GM23338 (cell line): ENCODE data around the gene SEC23IP. TPM values are rescaled to one million over a fixed set of nuclear protein-coding genes. Genes with fewer than 3 reads are reported as not detected.

Experiments
- ATAC-seq: fragments of 200-7000 bp; cut with Tn5 transposase; 3 replicates; pipeline ENCODE4 v1.9.1; 2020
- DNase-seq: peaks from one replicate; pipeline ENCODE4 v3.0.0-alpha.2; 2015; ENCODE audit warnings: low spot score
- H2AFZ ChIP-seq: fragments of 200-600 bp; sonication (generic); 2 replicates; pipeline ENCODE4 v1.8.0; 2016; ENCODE audit warnings: antibody characterized with exemption, mild to moderate bottlenecking, moderate library complexity
- H3F3A ChIP-seq: fragments of 200-600 bp; sonication (generic); replicated peaks from 2 replicates; pipeline ENCODE4 v1.8.0; 2017; ENCODE audit warnings: antibody characterized with exemption, mixed run types, low read depth
- H3K27ac ChIP-seq: fragments of 200-600 bp; sonication (generic); 2 replicates; pipeline ENCODE4 v1.6.1; 2016; ENCODE audit warnings: low read depth
- H3K27me3 ChIP-seq: fragments of 200-600 bp; sonication (generic); 2 replicates; pipeline ENCODE4 v1.8.0; 2016; ENCODE audit warnings: mild to moderate bottlenecking, mixed run types, moderate library complexity; ENCODE audit not compliant: insufficient read depth
- H3K36me3 ChIP-seq: fragments of 200-600 bp; sonication (generic); 2 replicates; pipeline ENCODE4 v1.8.0; 2016; ENCODE audit warnings: mild to moderate bottlenecking; ENCODE audit not compliant: insufficient read depth
- H3K4me1 ChIP-seq: fragments of 200-600 bp; sonication (generic); 2 replicates; pipeline ENCODE4 v1.8.0; 2016; ENCODE audit warnings: mild to moderate bottlenecking, moderate library complexity; ENCODE audit not compliant: insufficient read depth
- H3K4me2 ChIP-seq: fragments of 200-600 bp; sonication (generic); 2 replicates; pipeline ENCODE4 v1.7.1; 2017; ENCODE audit warnings: mixed run types
- H3K4me3 ChIP-seq: fragments of 200-600 bp; sonication (generic); 2 replicates; pipeline ENCODE4 v1.6.1; 2016; ENCODE audit warnings: mixed run types
- H3K79me2 ChIP-seq: fragments of 200-600 bp; sonication (generic); replicated peaks from 2 replicates; pipeline ENCODE4 v1.8.0; 2017; ENCODE audit warnings: mild to moderate bottlenecking; ENCODE audit not compliant: insufficient read depth
- H3K9me2 ChIP-seq: fragments of 200-600 bp; sonication (generic); 2 replicates; pipeline ENCODE4 v1.8.0; 2017; ENCODE audit not compliant: insufficient read depth
- H4K20me1 ChIP-seq: fragments of 200-600 bp; sonication (generic); replicated peaks from 2 replicates; pipeline ENCODE4 v1.8.0; 2017; ENCODE audit warnings: mild to moderate bottlenecking; ENCODE audit not compliant: insufficient read depth
- H3K27ac Mint-ChIP-seq: 2 replicates; pipeline ENCODE4 v1.8.0; 2020; ENCODE audit warnings: inconsistent platforms, mild to moderate bottlenecking, moderate library complexity, mixed read lengths
- H3K27me3 Mint-ChIP-seq: 3 replicates; pipeline ENCODE4 v1.8.0; 2022; ENCODE audit warnings: low read depth, mild to moderate bottlenecking, moderate library complexity, mixed read lengths, inconsistent platforms; ENCODE audit not compliant: insufficient read depth, poor library complexity
- H3K36me3 Mint-ChIP-seq: 3 replicates; pipeline ENCODE4 v1.8.0; 2021; ENCODE audit warnings: low read depth, mild to moderate bottlenecking, inconsistent platforms, moderate library complexity, mixed read lengths
- H3K4me1 Mint-ChIP-seq: 3 replicates; pipeline ENCODE4 v1.8.0; 2020; ENCODE audit warnings: mild to moderate bottlenecking, inconsistent platforms, mixed read lengths
- H3K4me3 Mint-ChIP-seq: 3 replicates; pipeline ENCODE4 v1.8.0; 2021; ENCODE audit warnings: moderate library complexity, mild to moderate bottlenecking, inconsistent platforms, mixed read lengths
- H3K9me3 Mint-ChIP-seq: 3 replicates; pipeline ENCODE4 v1.8.0; 2020; ENCODE audit warnings: moderate library complexity, mild to moderate bottlenecking, inconsistent platforms, mixed read lengths
- CREB1 ChIP-seq: fragments of 250-450 bp; sonication (Bioruptor Pico); IDR thresholded peaks from 2 replicates; pipeline ENCODE4 v1.5.0; 2020; ENCODE audit warnings: low read depth, mild to moderate bottlenecking, moderate library complexity
- ETS1 ChIP-seq: IDR thresholded peaks from 2 replicates; pipeline ENCODE4 v1.6.1; 2016; ENCODE audit warnings: antibody characterized with exemption
- EZH2 ChIP-seq: fragments of 200-600 bp; sonication (generic); IDR thresholded peaks from one replicate; pipeline ENCODE4 v1.8.0; 2017; ENCODE audit warnings: antibody characterized with exemption, mild to moderate bottlenecking, low read depth; ENCODE audit not compliant: unreplicated experiment
- JUNB ChIP-seq: IDR thresholded peaks from one replicate; pipeline ENCODE4 v1.6.1; 2016; ENCODE audit warnings: antibody characterized with exemption; ENCODE audit not compliant: unreplicated experiment
- NANOG ChIP-seq: IDR thresholded peaks from 2 replicates; pipeline ENCODE4 v1.6.1; 2016; ENCODE audit warnings: antibody characterized with exemption, borderline replicate concordance
- POLR2AphosphoS5 ChIP-seq: IDR thresholded peaks from 2 replicates; pipeline ENCODE4 v1.6.1; 2016; ENCODE audit warnings: antibody characterized with exemption, low read depth
- REST ChIP-seq: IDR thresholded peaks from one replicate; pipeline ENCODE4 v1.6.1; 2018; ENCODE audit warnings: antibody characterized with exemption; ENCODE audit not compliant: unreplicated experiment
- ZNF114 ChIP-seq: fragments of 250-450 bp; sonication (Bioruptor Pico); IDR thresholded peaks from 2 replicates; pipeline ENCODE4 v1.5.0; 2020; ENCODE audit warnings: mild to moderate bottlenecking, moderate library complexity
- ZNF462 ChIP-seq: fragments of 250-450 bp; sonication (Bioruptor Pico); IDR thresholded peaks from 2 replicates; pipeline ENCODE4 v1.5.0; 2020; ENCODE audit warnings: mild to moderate bottlenecking, moderate library complexity
- polyA plus RNA-seq: library from polyadenylated mRNA; unstranded; fragments of >200 nt; fragmentation: Nextera tagmentation; extraction: Ambion mirVana; gene quantifications from 2 replicates; pipeline ENCODE4 v1.2.1, GENCODE V29; 2016
- total RNA-seq: library from RNA; depleted of rRNA; stranded (reverse); fragments of >200 nt; shearing (Covaris generic); gene quantifications from 2 replicates; pipeline ENCODE4 v1.2.3, GENCODE V29; 2014
- TF ChIP-seq, protein P1 (sequence below), 2 experiments: fragments of 200-600 bp in 1 of 2; sonication (generic) in 1 of 2; conservative IDR thresholded peaks; 2 replicates each; pipeline versions ENCODE4 v1.5.1 to v1.6.1; 2016 to 2017; ENCODE audit warnings: antibody characterized with exemption in 2 of 2, low read depth in 2 of 2, mild to moderate bottlenecking in 2 of 2, moderate library complexity in 1 of 2

SEC23IP gene
- total and polyA plus RNA-seq, 2 experiments from 2014 or later, result 35.2 to 35.6 TPM

DNA sequence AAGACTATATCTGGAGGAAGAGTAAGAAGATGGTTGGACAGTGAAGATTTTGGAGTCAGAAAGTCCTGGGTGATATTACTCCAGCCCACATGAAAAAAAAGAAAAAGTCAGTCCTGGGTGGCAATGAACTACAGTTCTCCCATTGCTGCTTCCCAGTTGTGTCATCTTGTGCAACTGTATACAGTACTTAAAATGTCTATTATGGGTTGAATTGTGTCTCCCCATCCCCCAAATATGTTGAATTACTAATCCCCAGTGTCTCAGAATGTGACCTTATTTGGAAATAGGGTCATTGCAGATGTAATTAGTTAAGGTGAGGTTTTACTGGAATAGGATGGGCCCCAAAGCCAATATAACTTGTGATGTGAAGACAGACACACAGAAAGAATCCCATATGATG, 15.6 kb downstream of the SEC23IP start:
- Histone ChIP-seq H3K4me1 (no peaks in the 10 kb centered on the region), H3K79me2 (0 out of 2 replicates have a peak, but pooled peaks cover 3% of the 10 kb centered on the region), H3K4me3 (no peak overlapping the region), H3F3A (no peaks in the 10 kb centered on the region), H3K27me3 (no peaks in the 10 kb centered on the region), H3K9me2 (no peaks in the 10 kb centered on the region), H2AFZ (no peak overlapping the region), H3K27ac (no peak overlapping the region), H3K4me2 (no peak overlapping the region), H3K36me3 (peaks cover 51% of the 10 kb centered on the region), H4K20me1 (peaks cover 4% of the 10 kb centered on the region; the same call in 1 of the 2 replicates)
- H3K27me3 Mint-ChIP-seq, result no peaks in the 10 kb centered on the region
- TF ChIP-seq ZNF114 (CRISPR knock-in tag), result no peak
- TF ChIP-seq CREB1 (CRISPR knock-in tag), result no peak
- TF ChIP-seq, protein P1, sequence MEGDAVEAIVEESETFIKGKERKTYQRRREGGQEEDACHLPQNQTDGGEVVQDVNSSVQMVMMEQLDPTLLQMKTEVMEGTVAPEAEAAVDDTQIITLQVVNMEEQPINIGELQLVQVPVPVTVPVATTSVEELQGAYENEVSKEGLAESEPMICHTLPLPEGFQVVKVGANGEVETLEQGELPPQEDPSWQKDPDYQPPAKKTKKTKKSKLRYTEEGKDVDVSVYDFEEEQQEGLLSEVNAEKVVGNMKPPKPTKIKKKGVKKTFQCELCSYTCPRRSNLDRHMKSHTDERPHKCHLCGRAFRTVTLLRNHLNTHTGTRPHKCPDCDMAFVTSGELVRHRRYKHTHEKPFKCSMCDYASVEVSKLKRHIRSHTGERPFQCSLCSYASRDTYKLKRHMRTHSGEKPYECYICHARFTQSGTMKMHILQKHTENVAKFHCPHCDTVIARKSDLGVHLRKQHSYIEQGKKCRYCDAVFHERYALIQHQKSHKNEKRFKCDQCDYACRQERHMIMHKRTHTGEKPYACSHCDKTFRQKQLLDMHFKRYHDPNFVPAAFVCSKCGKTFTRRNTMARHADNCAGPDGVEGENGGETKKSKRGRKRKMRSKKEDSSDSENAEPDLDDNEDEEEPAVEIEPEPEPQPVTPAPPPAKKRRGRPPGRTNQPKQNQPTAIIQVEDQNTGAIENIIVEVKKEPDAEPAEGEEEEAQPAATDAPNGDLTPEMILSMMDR (conservative IDR thresholded peaks at IDR 0.05; ENCODE audit: low read depth in 2 of 2), result no peak
- no peak for TF ChIP-seq JUNB
- TF ChIP-seq POLR2AphosphoS5, result no peak
- TF ChIP-seq EZH2, result no peak
- TF ChIP-seq NANOG, result no peak
- no peak for TF ChIP-seq ETS1
- no peak for TF ChIP-seq REST
- TF ChIP-seq ZNF462 (CRISPR knock-in tag), result no peak
- no peak overlapping the region for H3K4me3 Mint-ChIP-seq
- ATAC-seq (no peak), DNase-seq (no peak)
- peaks cover 70% of the 10 kb centered on the region for H3K36me3 Mint-ChIP-seq
- no peaks in the 10 kb centered on the region for H3K4me1 Mint-ChIP-seq
- H3K27ac Mint-ChIP-seq, result no peak overlapping the region
- no peaks in the 10 kb centered on the region; the same call in 2 of the 3 replicates for H3K9me3 Mint-ChIP-seq
